Vagina (tissue), 2 donors: ENCODE results near the gene CADM2.

Experiments used
- CTCF ChIP-seq, 3 experiments: fragments of 450-650 bp in 2 of 3; fragments of 200-600 bp in 1 of 3; sonication (generic) in 1 of 3; IDR thresholded peaks; one replicate each; pipeline ENCODE4 v1.5.1; 2017 to 2019; ENCODE audit warnings: antibody characterized with exemption in 3 of 3, mild to moderate bottlenecking in 2 of 3, moderate library complexity in 2 of 3
- POLR2A ChIP-seq, 2 donors: fragments of 450-650 bp; IDR thresholded peaks; one replicate each; pipeline ENCODE4 v1.6.1; 2017; ENCODE audit warnings: antibody characterized with exemption in 2 of 2, mild to moderate bottlenecking in 2 of 2, moderate library complexity in 2 of 2
- POLR2AphosphoS5 ChIP-seq, 2 donors: sonication (generic); formaldehyde crosslinking; IDR thresholded peaks; one replicate each; pipeline ENCODE4 v1.9.0; 2017; ENCODE audit warnings: antibody characterized with exemption in 2 of 2, mild to moderate bottlenecking in 2 of 2, low read depth in 1 of 2; ENCODE audit not compliant: insufficient read depth in 1 of 2

- TF ChIP-seq POLR2A (IDR thresholded peaks at IDR 0.05) (no peak), CTCF (IDR thresholded peaks at IDR 0.05) (no peak), POLR2AphosphoS5 (IDR thresholded peaks at IDR 0.05; ENCODE audit: insufficient read depth in 1 of 2, low read depth in 1 of 2) (no peak)
Measured at GRCh38 chr3:85090495-85090894, 131.7 kb downstream of the CADM2 start.
